Retinal pigment epithelial cell (primary cell): ENCODE measurements around the gene DSCAML1.
"Not testable (repeated sequence)": the region's sequence is repeated elsewhere in the genome, so short reads cannot be mapped to it uniquely, and the experiment has no call there.

Experiments
- DNase-seq: peaks from one replicate; pipeline ENCODE4 v3.0.0-alpha.2; 2010; ENCODE audit warnings: low read depth
- H3K4me3 ChIP-seq: 2 replicates; pipeline ENCODE4 v1.5.1; 2011; ENCODE audit warnings: mild to moderate bottlenecking, low read length, control low read depth, moderate library complexity
- CTCF ChIP-seq: conservative IDR thresholded peaks from 2 replicates; pipeline ENCODE4 v1.5.1; 2011; ENCODE audit warnings: low read depth, low read length, control low read depth, inconsistent platforms

Gene DSCAML1

DNA sequence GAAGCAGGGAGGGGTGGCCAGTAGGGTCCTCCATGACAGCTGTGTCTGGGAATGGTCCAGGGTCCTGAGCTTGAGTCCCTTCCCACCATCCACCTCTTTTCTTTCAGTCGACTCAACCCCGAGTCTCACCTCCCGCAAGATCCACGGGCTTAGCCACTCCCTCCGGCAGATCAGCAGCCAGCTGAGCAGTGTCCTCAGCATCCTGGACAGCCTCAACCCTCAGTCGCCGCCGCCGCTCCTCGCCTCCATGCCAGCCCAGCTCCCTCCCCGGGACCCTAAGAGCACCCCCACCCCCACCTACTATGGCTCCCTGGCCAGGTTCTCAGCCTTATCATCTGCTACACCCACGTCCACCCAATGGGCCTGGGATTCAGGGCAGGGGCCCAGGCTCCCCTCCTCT, 387.5 kb downstream of the DSCAML1 start:
- no peak for TF ChIP-seq CTCF

DNA sequence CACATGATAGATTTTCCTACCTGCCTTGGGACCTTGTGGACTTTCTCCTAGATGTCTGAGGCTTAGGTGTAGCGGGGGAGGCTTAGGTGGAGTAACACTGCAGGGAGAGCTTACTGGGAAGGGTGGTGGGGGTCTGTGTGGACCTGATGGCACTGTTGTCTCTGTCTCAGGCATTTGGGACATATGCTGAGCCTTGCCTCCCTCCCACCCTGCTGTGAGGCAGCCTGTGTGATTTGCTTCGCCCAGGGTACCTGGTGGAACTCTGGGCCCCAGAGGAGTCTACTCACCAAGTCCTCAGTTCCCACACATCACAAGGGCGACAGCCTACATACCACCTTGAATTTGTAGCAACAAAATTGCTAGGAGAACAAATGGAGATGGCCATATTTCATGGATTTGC, 388.7 kb downstream of the DSCAML1 start:
- no peak for TF ChIP-seq CTCF
- no peak for DNase-seq
- H3K4me3 ChIP-seq, result no peak overlapping the region

More for the DNA sequence above, 387.5 kb downstream of the DSCAML1 start:
- H3K4me3 ChIP-seq, result no peak overlapping the region
- no peak for DNase-seq

GRCh38 chr11:117407016-117407415, 390.0 kb downstream of the DSCAML1 start:
- DNase-seq, result no peak
- no peak overlapping the region for H3K4me3 ChIP-seq

GRCh38 chr11:117405898-117406297, 391.1 kb downstream of the DSCAML1 start:
- DNase-seq, H3K4me3 ChIP-seq: not testable (repeated sequence)

More at GRCh38 chr11:117407016-117407415, 390.0 kb downstream of the DSCAML1 start:
- TF ChIP-seq CTCF, result no peak

GRCh38 chr11:117399100-117399840, 397.7 kb downstream of the DSCAML1 start:
- DNase-seq, H3K4me3 ChIP-seq: not testable (repeated sequence)

DNA sequence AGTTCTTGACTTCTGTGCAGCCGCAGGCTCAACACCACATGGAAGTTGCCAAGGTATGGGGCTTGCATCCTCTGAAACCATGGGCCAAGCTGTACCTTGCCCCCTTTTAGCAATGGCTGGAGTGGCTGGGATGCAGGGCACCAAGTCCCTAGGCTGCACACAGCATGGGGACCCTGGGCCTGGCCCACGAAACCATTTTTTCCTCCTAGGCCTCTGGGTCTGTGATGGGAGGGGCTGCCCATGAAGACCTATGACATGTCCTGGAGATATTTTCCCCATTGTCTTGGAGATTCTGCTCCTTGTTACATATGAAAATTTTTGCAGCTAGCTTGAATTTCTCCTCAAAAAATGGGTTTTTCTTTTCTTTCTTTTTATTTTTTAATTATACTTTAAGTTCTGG, 398.4 kb downstream of the DSCAML1 start:
- not testable (repeated sequence) for DNase-seq, H3K4me3 ChIP-seq

DNA sequence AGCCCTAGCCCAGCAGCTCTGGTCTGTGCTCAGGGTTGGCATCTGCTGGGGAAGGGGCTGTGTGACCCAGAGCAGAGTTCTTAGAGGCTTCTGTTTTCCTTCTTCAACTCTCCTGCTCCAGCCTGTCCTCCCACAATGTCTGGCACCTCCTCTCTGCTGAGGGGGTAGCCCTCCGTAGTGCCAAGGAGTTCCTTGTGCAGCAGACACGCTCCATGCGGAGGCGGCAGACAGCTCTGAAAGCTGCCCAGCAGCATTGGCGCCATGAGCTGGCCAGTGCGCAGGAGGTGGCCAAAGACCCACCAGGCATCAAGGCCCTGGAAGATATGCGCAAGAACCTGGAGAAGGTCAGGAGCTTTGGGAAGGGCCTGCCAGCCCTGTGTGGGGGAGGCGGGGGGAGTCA, 400.0 kb downstream of the DSCAML1 start:
- TF ChIP-seq CTCF, result no peak
- H3K4me3 ChIP-seq, result no peak overlapping the region
- no peak for DNase-seq

GRCh38 chr11:117395476-117395875, 401.5 kb downstream of the DSCAML1 start:
- no peak for DNase-seq
- no peak overlapping the region for H3K4me3 ChIP-seq
- no peak for TF ChIP-seq CTCF
